ENCODE measurements around the gene SUN1. TPM values are rescaled to one million over a fixed set of nuclear protein-coding genes. Genes with fewer than 3 reads are reported as not detected.

SUN1 gene
- total and polyA plus RNA-seq, 9 of the 15 experiments (the other 6 are each of a cell fraction or from before 2014, with no cell fraction given), result 36.8 to 132 (median 62.3) TPM

- Histone ChIP-seq H3K27me3 (ENCODE audit: control insufficient read depth in 2 of 2, insufficient read depth in 2 of 2, low read length in 2 of 2) (no peaks in the 10 kb centered on the region), H3K4me3 (no peak overlapping the region), H3K36me3 (ENCODE audit: control insufficient read depth, insufficient read depth, low read length) (peaks cover 59% of the 10 kb centered on the region), H4K20me1 (replicated peaks; ENCODE audit: control insufficient read depth, insufficient read depth, low read length) (no peaks in the 10 kb centered on the region), H3K27ac (ENCODE audit: extremely low read depth, low read depth, low read length) (no peak overlapping the region), H2AFZ (ENCODE audit: low read depth, low read length) (no peak overlapping the region), H3K9me1 (ENCODE audit: control insufficient read depth, insufficient read depth, low read length) (no peaks in the 10 kb centered on the region), H3K9ac (ENCODE audit: insufficient read depth in 1 of 2, low read depth in 2 of 2, low read length in 2 of 2) (no peak overlapping the region), H3K4me2 (ENCODE audit: insufficient read depth, low read length) (no peak overlapping the region), H3K79me2 (ENCODE audit: control insufficient read depth, insufficient read depth, low read length) (no peaks in the 10 kb centered on the region), H3K4me1 (replicated peaks in 1 of 2; ENCODE audit: control insufficient read depth in 2 of 2, insufficient read depth in 2 of 2, low read length in 2 of 2) (peaks cover 0 to 6% of the 10 kb centered on the region in 2 experiments; a peak in 1 of 5 replicates), H3K9me3 (replicated peaks; ENCODE audit: control insufficient read depth, insufficient read depth, low read depth, low read length) (no peaks in the 10 kb centered on the region)
- DNase-seq (ENCODE audit: extremely low read depth in 1 of 4, low spot score in 3 of 4), result peak; percentile 62 to 86 (median 82)
- CTCF ChIA-PET (ENCODE audit: low intra/inter-chr PET ratio), result interaction anchor here (1.1 to 1.8 kb wide), 3 partner anchors 85 to 279 kb away, joined by 3 to 13 read pairs (median 4); no protein-coding TSS in a partner anchor
- in situ Hi-C loops (cut with MboI) (loop anchor here (5.0 kb wide), 1 partner anchor 86 kb away; no protein-coding TSS in a partner anchor), intact Hi-C loops (cut with micrococcal nuclease) (loop anchor here (1.0 to 10.0 kb wide), 2 partner anchors 87 to 178 kb away; no protein-coding TSS in a partner anchor)
- FAIRE-seq, result peak; percentile 19
- peak; percentile 95 for ATAC-seq
- WGBS (ENCODE audit: insufficient coverage, low coverage, missing lambda C conversion rate), result 64% methylated on average over 8 of the region's 11 CpGs
- no TSS peak for BruUV-seq (replicated peaks)
- POLR2A ChIA-PET, result no interaction called here
- TF ChIP-seq RB1 (IDR thresholded peaks at IDR 0.05; ENCODE audit: low read depth) (peak; percentile 16; the same call in 1 of the 2 replicates), RBM39 (optimal IDR thresholded peaks at IDR 0.05; ENCODE audit: low read depth, low read length) (no peak), TAL1 (IDR thresholded peaks at IDR 0.05) (no peak), ZNF695 (CRISPR knock-in tag; IDR thresholded peaks at IDR 0.05) (no peak), YBX1 (IDR thresholded peaks at IDR 0.05) (no peak), SETDB1 (IDR thresholded peaks at IDR 0.05; ENCODE audit: low read length) (no peak), RAD21 (CRISPR knock-in tag; conservative IDR thresholded peaks at IDR 0.05 in 1 of 2, IDR thresholded peaks at IDR 0.05 in 1 of 2) (peak; percentile 35 to 73; a peak in 3 of 4 replicates), ZKSCAN1 (IDR thresholded peaks at IDR 0.05; ENCODE audit: low read depth, low read length) (no peak), GABPB2 (CRISPR knock-in tag; conservative IDR thresholded peaks at IDR 0.05) (no peak), ZNF165 (CRISPR knock-in tag; IDR thresholded peaks at IDR 0.05; ENCODE audit: borderline replicate concordance) (no peak), ZNF436 (CRISPR knock-in tag; IDR thresholded peaks at IDR 0.05) (no peak), GTF2B (IDR thresholded peaks at IDR 0.05; ENCODE audit: extremely low read depth, insufficient read length) (no peak), TBP (optimal IDR thresholded peaks at IDR 0.05; ENCODE audit: low read depth, low read length) (no peak), SAFB2 (IDR thresholded peaks at IDR 0.05; ENCODE audit: borderline replicate concordance, low read depth, low read length, severe bottlenecking) (no peak), ZNF212 (CRISPR knock-in tag; IDR thresholded peaks at IDR 0.05) (no peak), TEAD4 (IDR thresholded peaks at IDR 0.05; ENCODE audit: low read length) (no peak), TEAD4 (CRISPR knock-in tag; IDR thresholded peaks at IDR 0.05; ENCODE audit: borderline replicate concordance) (no peak)
- TF ChIP-seq, protein P1, sequence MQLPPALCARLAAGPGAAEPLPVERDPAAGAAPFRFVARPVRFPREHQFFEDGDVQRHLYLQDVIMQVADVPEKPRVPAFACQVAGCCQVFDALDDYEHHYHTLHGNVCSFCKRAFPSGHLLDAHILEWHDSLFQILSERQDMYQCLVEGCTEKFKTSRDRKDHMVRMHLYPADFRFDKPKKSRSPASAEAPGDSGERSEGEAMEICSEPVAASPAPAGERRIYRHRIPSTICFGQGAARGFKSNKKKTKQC (CRISPR knock-in tag; IDR thresholded peaks at IDR 0.05), result no peak
- TF ChIP-seq, protein P2, sequence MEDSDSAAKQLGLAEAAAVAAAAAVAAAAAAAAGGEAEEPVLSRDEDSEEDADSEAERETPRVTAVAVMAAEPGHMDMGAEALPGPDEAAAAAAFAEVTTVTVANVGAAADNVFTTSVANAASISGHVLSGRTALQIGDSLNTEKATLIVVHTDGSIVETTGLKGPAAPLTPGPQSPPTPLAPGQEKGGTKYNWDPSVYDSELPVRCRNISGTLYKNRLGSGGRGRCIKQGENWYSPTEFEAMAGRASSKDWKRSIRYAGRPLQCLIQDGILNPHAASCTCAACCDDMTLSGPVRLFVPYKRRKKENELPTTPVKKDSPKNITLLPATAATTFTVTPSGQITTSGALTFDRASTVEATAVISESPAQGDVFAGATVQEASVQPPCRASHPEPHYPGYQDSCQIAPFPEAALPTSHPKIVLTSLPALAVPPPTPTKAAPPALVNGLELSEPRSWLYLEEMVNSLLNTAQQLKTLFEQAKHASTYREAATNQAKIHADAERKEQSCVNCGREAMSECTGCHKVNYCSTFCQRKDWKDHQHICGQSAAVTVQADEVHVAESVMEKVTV (CRISPR knock-in tag; IDR thresholded peaks at IDR 0.05), result 0 out of 2 replicates have a peak, but pooled peaks have one; percentile 24
These were observed 45.6 kb upstream of the SUN1 start for GRCh38 chr7:786472-787255.
